Motor neuron (in vitro differentiated cells): ENCODE results near the gene LARP7. TPM values are rescaled to one million over a fixed set of nuclear protein-coding genes. Genes with fewer than 3 reads are reported as not detected.
"Not testable (repeated sequence)": the region's sequence is repeated elsewhere in the genome, so short reads cannot be mapped to it uniquely, and the experiment has no call there.

ENCODE experiments used
- ATAC-seq, 8 experiments: fragments of 200-7000 bp; cut with Tn5 transposase; replicated peaks in 6 of 8; 2 replicates each; pipeline ENCODE4 v1.8.0; 2021; ENCODE audit warnings: mild to moderate bottlenecking in 8 of 8, moderate library complexity in 8 of 8
- H3K27ac ChIP-seq, 2 donors: fragments of 250-450 bp; sonication (Bioruptor Pico); 2 replicates each; pipeline ENCODE4 v1.9.0; 2021; ENCODE audit warnings: antibody characterized with exemption in 2 of 2, mild to moderate bottlenecking in 2 of 2, moderate library complexity in 1 of 2
- H3K4me1 ChIP-seq, 2 donors: fragments of 250-450 bp; sonication (Bioruptor Pico); replicated peaks in 1 of 2; 2 replicates each; pipeline ENCODE4 v1.6.1; 2021; ENCODE audit warnings: antibody characterized with exemption in 2 of 2, mild to moderate bottlenecking in 2 of 2, moderate library complexity in 1 of 2
- H3K4me3 ChIP-seq, 5 donors: fragments of 250-450 bp; sonication (Bioruptor Pico); 2 replicates each; pipeline ENCODE4 v1.9.0; 2021; ENCODE audit warnings: antibody characterized with exemption in 5 of 5, mild to moderate bottlenecking in 5 of 5, moderate library complexity in 4 of 5
- WGBS, 10 experiments: fragments of 450-650 bp; shearing (Covaris generic); methylation state at CpG; one replicate each; pipeline ENCODE4 v1.0.0; 2022; 5-methylcytosine and 5-hydroxymethylcytosine counted together
- in situ Hi-C, 9 experiments: fragments of 400-800 bp; cut with MboI; loops; one replicate each; pipeline ENCODE4 v1.15.0; 2021; ENCODE audit warnings: low sequenced_read_pairs in 9 of 9, low pct_unique_long_range_greater_than_20kb in 2 of 9; ENCODE audit not compliant: unreplicated experiment in 9 of 9
- total RNA-seq, 8 experiments: library from RNA; unstranded; fragments of 300-600 nt; gene quantifications; 2 replicates each; pipeline versions ENCODE4 v1.2.3 to v1.2.4, GENCODE V29; 2022

The LARP7 gene
- total RNA-seq, 8 experiments from 2014 or later = 35.9 to 70.3 (median 50.7) TPM

GRCh38 chr4:112656115-112656514 is 19.2 kb downstream of the LARP7 start:
- ATAC-seq, in situ Hi-C loops, H3K27ac ChIP-seq, H3K4me1 ChIP-seq, H3K4me3 ChIP-seq: not testable (repeated sequence)
- 60 to 100% (median 92%) methylated on average over 1 to 5 of the region's 5 CpGs; no CpG with 5 or more reads in 1 of the 10 experiments for WGBS, 10 experiments

GRCh38 chr4:112664611-112665010 is 27.7 kb downstream of the LARP7 start:
- in situ Hi-C loops = no loop called here
- WGBS, 10 experiments = 40 to 100% (median 90%) methylated on average over 1 to 2 of the region's 2 CpGs; no CpG with 5 or more reads in 5 of the 10 experiments
- peaks cover 0 to 4% of the 10 kb centered on the region in 2 donors for H3K4me1 ChIP-seq
- H3K4me3 ChIP-seq = no peak overlapping the region
- no peak overlapping the region for H3K27ac ChIP-seq
- peak in 1 of 8 experiments; percentile 50 for ATAC-seq

GRCh38 chr4:112668131-112668530 is 31.2 kb downstream of the LARP7 start:
- in situ Hi-C loops = no loop called here
- no peak overlapping the region for H3K4me3 ChIP-seq
- no peak overlapping the region for H3K27ac ChIP-seq
- H3K4me1 ChIP-seq = no peaks in the 10 kb centered on the region
- WGBS, 10 experiments = 71 to 100% (median 90%) methylated on average over 2 to 3 of the region's 3 CpGs; no CpG with 5 or more reads in 1 of the 10 experiments
- ATAC-seq = no peak

- Histone ChIP-seq H3K4me1 (no peaks in the 10 kb centered on the region), H3K27ac (no peak overlapping the region), H3K4me3 (no peak overlapping the region)
- in situ Hi-C loops = no loop called here
- ATAC-seq = no peak
Measured at GRCh38 chr4:112673076-112673475, 36.1 kb downstream of the LARP7 start.

GRCh38 chr4:112673686-112674085 is 36.7 kb downstream of the LARP7 start:
- no peak overlapping the region for H3K4me3 ChIP-seq
- 38 to 100% (median 89%) methylated on average over 1 of the region's 1 CpG; no CpG with 5 or more reads in 1 of the 10 experiments for WGBS, 10 experiments
- H3K4me1 ChIP-seq = no peaks in the 10 kb centered on the region
- no peak overlapping the region for H3K27ac ChIP-seq
- no peak for ATAC-seq
- in situ Hi-C loops = no loop called here

GRCh38 chr4:112674376-112674775 is 37.4 kb downstream of the LARP7 start:
- Histone ChIP-seq H3K4me3 (no peak overlapping the region), H3K27ac (no peak overlapping the region), H3K4me1 (no peaks in the 10 kb centered on the region)
- no peak for ATAC-seq
- WGBS, 10 experiments = 57 to 100% (median 78%) methylated on average over 1 of the region's 1 CpG; no CpG with 5 or more reads in 2 of the 10 experiments
- in situ Hi-C loops = no loop called here

- no peak for ATAC-seq
- no peak overlapping the region for H3K4me3 ChIP-seq
- H3K27ac ChIP-seq = no peak overlapping the region
- 34 to 100% (median 83%) methylated on average over 1 to 2 of the region's 2 CpGs for WGBS, 10 experiments
- in situ Hi-C loops = no loop called here
- no peaks in the 10 kb centered on the region for H3K4me1 ChIP-seq
Measured at GRCh38 chr4:112677519-112678091, 40.7 kb downstream of the LARP7 start.

GRCh38 chr4:112680996-112681395 is 44.1 kb downstream of the LARP7 start:
- no peak overlapping the region for H3K4me3 ChIP-seq
- H3K27ac ChIP-seq = no peak overlapping the region
- no peaks in the 10 kb centered on the region for H3K4me1 ChIP-seq
- in situ Hi-C loops = no loop called here
- no peak for ATAC-seq
- 25 to 100% (median 62%) methylated on average over 1 to 2 of the region's 2 CpGs for WGBS, 10 experiments

- ATAC-seq = no peak
- no peak overlapping the region for H3K4me3 ChIP-seq
- in situ Hi-C loops = no loop called here
- H3K27ac ChIP-seq = no peak overlapping the region
- 81 to 100% (median 94%) methylated on average over 3 to 9 of the region's 10 CpGs; no CpG with 5 or more reads in 4 of the 10 experiments for WGBS, 10 experiments
- H3K4me1 ChIP-seq = no peaks in the 10 kb centered on the region
Measured at GRCh38 chr4:112693507-112693906, 56.6 kb downstream of the LARP7 start.

- no peak overlapping the region for H3K4me3 ChIP-seq
- H3K4me1 ChIP-seq = peaks cover 2 to 6% of the 10 kb centered on the region in 2 donors
- H3K27ac ChIP-seq = no peak overlapping the region
- WGBS, 10 experiments = 36 to 100% (median 100%) methylated on average over 1 to 3 of the region's 3 CpGs; no CpG with 5 or more reads in 3 of the 10 experiments
- in situ Hi-C loops = no loop called here
- no peak for ATAC-seq
Measured at GRCh38 chr4:112700679-112701078, 63.7 kb downstream of the LARP7 start.

- Histone ChIP-seq H3K27ac (no peak overlapping the region), H3K4me3 (no peak overlapping the region), H3K4me1 (peaks cover 2 to 8% of the 10 kb centered on the region in 2 donors)
- in situ Hi-C loops = no loop called here
- ATAC-seq = no peak
- 33 to 100% (median 100%) methylated on average over 1 of the region's 1 CpG; no CpG with 5 or more reads in 3 of the 10 experiments for WGBS, 10 experiments
Measured at GRCh38 chr4:112702892-112703291, 65.9 kb downstream of the LARP7 start.

GRCh38 chr4:112704322-112704721 is 67.4 kb downstream of the LARP7 start:
- WGBS, 10 experiments = 40 to 100% (median 90%) methylated on average over 1 to 7 of the region's 7 CpGs
- H3K27ac ChIP-seq = no peak overlapping the region
- in situ Hi-C loops = no loop called here
- no peak for ATAC-seq
- peak overlapping the region in 4 of 5 donors; percentile 46 to 83 (median 62) for H3K4me3 ChIP-seq
- H3K4me1 ChIP-seq = peaks cover 2 to 15% of the 10 kb centered on the region in 2 donors

GRCh38 chr4:112704991-112705845 is 68.3 kb downstream of the LARP7 start:
- Histone ChIP-seq H3K4me1 (peaks cover 2 to 15% of the 10 kb centered on the region in 2 donors), H3K4me3 (peak overlapping the region; percentile 46 to 83 (median 72)), H3K27ac (peak overlapping the region; percentile 67 to 81)
- peak; percentile 69 to 89 (median 82) for ATAC-seq
- 0 to 60% (median 27%) methylated on average over 1 to 5 of the region's 43 CpGs; no CpG with 5 or more reads in 2 of the 10 experiments for WGBS, 10 experiments
- in situ Hi-C loops = no loop called here
